ENCODE data around the gene PAX6.

PAX6 gene

DNA sequence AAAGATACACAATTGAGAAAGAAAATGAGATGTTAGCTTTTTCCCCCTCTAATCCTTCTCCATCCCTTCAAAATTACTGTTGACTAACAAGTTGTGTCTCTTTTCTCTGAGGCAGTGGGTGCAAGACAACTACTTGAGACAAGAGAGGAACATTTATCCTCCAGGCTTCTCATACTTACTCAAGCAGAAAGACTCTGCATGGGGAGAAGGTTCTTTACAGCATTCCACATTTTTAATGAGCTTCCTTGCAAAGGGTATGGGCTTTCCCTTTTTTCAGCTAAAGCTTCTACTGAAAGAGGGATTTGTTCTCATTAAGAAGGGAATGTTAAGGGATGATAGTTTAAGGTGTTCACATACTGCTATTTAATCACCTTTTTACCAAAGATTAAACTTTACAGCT is 47.8 kb downstream of the PAX6 start:
- no peak for DNase-seq

DNA sequence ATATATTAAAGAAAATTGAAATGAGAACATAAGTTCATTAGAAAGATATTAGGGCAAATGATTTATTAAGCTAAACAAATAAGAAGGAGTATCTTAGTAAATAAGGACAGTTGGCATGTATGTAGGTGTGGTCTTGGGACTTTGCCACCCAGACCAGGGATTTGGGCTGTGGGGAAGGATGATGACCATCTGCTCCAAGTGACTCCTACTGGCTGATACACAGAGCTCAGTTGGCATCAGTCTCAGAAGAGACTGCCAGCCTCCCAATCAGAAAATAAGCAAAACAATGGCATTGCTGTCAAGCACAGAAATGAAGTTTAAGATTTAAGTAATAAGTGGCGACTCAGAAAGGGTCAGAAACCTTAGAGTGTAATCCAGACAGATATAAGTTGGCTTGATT is 49.5 kb downstream of the PAX6 start:
- DNase-seq, result no peak

DNA sequence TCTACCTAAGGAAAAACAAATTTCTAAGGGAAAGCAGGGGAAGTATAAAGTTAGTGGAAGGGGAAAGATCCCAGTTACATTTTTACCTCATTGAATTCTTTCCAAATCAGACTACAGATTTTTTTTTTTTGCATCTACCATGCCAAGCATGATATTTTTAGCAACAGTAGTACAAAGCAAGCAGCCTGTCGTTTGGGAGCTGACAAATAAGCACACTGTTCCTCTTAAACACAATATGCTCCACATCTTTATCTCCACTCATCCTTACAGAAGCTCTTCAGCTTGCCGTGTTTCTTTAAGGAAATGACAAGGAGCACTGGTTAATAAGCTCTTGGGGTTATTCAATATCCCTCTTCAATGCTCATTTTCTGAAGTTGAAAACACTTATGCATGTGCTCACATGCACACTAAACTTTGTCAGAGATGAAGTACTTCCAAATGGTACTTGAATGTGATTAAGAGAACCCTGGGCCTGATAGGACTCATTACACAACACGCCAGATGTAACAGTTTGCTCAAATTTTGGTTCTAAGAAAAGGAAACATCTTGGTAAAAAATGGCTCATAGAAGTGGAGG is 53.8 kb downstream of the PAX6 start:
- DNase-seq, result no peak

DNA sequence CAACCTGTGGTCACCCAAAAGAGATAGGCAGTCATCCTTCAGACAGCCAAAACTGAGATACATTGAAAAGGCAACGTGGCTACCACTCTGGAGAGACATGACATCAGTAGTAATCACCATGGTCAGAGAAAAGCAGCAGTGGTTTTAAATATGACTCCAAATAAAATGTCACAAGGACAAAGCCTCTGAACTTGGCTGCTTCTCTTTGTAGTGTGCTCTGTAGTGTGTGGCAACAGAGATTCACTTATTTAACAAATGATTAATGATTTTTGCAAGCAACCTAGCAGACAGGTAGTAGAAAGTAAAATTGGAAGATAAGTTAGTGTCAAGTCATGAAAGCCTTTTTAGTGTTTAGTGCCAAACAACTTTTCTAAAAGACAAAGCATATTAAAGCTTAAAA is 63.5 kb downstream of the PAX6 start:
- DNase-seq, result no peak

- DNase-seq, result peak; percentile 1 to 37
Measured at GRCh38 chr11:31740731-31741368, 70.3 kb downstream of the PAX6 start.

DNA sequence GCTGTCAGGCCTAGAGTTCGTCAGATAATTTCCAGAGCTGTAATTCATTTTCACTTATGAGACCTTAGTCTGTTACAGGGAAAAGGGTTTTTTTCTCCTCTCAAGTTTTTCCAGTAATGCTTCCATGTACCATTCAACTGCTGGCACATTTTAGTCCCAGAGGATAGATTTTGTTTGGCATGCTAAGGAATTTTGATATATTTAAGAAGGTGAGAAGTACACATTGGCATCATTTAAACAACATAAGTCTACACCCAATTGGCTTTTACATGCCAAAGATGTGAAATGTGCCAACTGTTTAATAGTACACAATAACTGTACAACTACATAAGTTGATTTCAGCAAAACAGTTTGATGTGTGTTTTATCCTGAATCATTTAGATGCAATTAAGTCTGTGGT is 71.0 kb downstream of the PAX6 start:
- no peak for DNase-seq

Measured in NCI-H526 (cell line).